ENCODE measurements around the gene ABL1.

- no peak for TF ChIP-seq POLR2A (IDR thresholded peaks at IDR 0.05)
- TF ChIP-seq CTCF (IDR thresholded peaks at IDR 0.05), result no peak
Observed at GRCh38 chr9:130930132-130930803, 95.2 kb downstream of the ABL1 start.

Data from esophagus squamous epithelium (tissue), 4 donors.